Measurements from ENCODE around the gene PLS1.
"Not testable (repeated sequence)": the region's sequence is repeated elsewhere in the genome, so short reads cannot be mapped to it uniquely, and the experiment has no call there.

PLS1 gene

DNA sequence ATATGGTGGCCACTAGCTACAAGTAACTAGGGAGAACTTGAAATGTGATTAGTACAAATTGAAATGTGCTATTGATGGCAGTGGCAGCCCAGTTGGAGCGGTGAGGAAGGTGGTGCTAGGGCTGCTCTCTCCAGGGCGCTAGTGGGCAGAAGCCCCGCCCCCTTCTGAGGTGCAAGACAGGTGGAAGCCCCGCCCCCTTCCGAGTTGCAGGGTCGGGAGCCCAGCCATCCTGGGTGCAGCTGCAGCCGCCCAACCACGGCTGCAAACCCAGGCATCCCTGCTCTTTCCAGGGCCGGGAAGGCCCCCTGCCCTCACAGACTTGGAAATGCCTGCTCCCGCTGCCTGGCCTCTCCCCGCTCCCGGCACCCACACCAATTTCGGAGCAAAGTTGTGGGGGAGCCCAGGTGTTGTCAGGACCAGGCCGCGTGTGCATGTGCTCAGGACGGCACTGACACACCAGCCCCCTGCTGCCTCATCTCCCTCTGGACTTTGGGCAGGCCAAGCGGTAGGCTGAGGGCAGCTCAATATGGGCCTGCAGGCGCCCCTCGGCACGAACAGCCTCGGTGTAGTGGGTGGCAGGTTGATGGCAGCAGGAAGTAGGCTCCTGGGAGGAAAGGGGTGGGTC is 27.7 kb upstream of the PLS1 start:
- no peak for DNase-seq (ENCODE audit: extremely low read depth, low read depth)
- H3K4me3 ChIP-seq (replicated peaks; ENCODE audit: low read depth, low read length), result no peak overlapping the region

DNA sequence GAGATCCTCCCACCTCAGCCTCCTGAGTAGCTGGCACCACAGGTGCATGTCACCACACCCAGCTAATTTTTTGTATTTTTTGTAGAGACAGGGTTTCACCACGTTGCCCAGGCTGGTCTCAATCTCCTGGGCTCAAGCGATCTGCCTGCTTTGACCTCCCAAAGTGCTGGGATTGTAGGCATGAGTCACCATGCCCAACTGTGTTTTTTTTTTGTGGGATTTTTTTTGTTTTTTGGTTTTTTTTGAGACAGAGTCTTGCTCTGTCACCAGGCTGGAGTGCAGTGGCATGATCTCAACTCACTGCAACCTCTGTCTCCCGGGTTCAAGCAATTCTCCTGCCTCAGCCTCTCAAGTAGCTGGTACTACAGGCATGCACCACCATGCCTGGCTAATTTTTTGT is 26.8 kb upstream of the PLS1 start:
- DNase-seq (ENCODE audit: extremely low read depth, low read depth); H3K4me3 ChIP-seq (replicated peaks; ENCODE audit: low read depth, low read length): not testable (repeated sequence)

More for the DNA sequence above, 27.7 kb upstream of the PLS1 start:
- TF ChIP-seq, protein P1, sequence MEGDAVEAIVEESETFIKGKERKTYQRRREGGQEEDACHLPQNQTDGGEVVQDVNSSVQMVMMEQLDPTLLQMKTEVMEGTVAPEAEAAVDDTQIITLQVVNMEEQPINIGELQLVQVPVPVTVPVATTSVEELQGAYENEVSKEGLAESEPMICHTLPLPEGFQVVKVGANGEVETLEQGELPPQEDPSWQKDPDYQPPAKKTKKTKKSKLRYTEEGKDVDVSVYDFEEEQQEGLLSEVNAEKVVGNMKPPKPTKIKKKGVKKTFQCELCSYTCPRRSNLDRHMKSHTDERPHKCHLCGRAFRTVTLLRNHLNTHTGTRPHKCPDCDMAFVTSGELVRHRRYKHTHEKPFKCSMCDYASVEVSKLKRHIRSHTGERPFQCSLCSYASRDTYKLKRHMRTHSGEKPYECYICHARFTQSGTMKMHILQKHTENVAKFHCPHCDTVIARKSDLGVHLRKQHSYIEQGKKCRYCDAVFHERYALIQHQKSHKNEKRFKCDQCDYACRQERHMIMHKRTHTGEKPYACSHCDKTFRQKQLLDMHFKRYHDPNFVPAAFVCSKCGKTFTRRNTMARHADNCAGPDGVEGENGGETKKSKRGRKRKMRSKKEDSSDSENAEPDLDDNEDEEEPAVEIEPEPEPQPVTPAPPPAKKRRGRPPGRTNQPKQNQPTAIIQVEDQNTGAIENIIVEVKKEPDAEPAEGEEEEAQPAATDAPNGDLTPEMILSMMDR (IDR thresholded peaks at IDR 0.05; ENCODE audit: low read depth, low read length, missing control alignments), result no peak

DNA sequence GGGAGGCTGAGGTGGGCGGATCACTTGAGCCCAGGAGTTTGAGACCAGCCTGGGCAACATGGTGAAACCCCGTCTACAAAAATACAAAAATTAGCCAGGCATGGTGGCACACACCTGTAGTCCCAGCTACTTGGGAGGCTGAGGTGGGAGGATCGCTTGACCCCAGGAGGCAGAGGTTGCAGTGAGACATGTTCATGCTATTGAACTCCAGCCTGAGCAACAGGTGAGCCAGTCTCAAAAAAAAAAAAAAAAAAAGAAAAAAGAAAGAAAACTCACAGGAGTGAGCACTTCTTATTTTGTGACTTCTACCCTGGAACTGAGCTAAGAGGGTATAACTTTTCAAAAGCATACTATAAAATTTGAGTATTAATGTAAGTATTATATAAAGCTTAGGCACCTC is 22.0 kb upstream of the PLS1 start:
- not testable (repeated sequence) for DNase-seq (ENCODE audit: extremely low read depth, low read depth); H3K4me3 ChIP-seq (replicated peaks; ENCODE audit: low read depth, low read length)

DNA sequence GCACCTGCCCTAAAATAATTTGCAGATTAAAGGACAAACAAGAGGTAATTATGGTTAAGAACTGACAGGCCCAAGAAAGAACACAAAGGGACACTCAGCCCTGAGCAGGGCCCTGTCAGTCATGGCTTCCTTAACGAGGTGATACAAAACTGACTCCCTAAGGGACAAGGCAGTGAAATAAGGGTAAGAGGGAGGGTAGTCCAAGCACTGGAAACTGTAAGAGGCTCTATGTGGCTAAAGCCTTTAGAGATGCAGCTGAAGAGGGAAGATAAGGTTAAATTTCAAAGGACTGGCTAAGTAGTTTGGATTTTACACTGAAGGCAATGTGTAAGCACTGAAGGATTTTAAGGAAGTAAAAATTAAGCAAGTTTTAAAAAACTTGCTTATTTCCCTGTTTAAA is 21.5 kb upstream of the PLS1 start:
- H3K4me3 ChIP-seq (replicated peaks; ENCODE audit: low read depth, low read length), result no peak overlapping the region
- TF ChIP-seq, protein P1 (IDR thresholded peaks at IDR 0.05; ENCODE audit: low read depth, low read length, missing control alignments), result no peak
- no peak for DNase-seq (ENCODE audit: extremely low read depth, low read depth)

DNA sequence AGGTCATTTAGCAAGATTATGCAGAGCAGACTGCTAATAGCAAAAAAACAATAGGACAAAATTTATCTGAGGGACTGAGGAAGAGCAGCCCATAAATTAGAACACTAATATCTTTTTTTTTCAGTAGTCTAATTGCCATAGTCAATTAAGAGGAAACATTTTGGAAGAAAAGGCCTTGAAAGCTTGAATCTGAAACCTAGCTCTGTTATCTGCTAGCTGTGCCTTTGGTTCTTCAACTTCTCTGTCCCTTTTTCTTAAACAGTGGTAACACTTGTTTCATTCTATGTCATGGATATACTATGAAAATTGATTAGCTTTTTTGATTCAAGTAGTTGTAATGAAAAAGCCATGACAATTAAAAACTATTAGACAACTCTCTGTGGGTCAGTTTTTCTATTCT is 19.4 kb upstream of the PLS1 start:
- peak overlapping the region; percentile 62; the same call in 1 of the 2 replicates for H3K4me3 ChIP-seq (replicated peaks; ENCODE audit: low read depth, low read length)
- no peak for DNase-seq (ENCODE audit: extremely low read depth, low read depth)
- TF ChIP-seq, protein P1 (IDR thresholded peaks at IDR 0.05; ENCODE audit: low read depth, low read length, missing control alignments), result no peak

DNA sequence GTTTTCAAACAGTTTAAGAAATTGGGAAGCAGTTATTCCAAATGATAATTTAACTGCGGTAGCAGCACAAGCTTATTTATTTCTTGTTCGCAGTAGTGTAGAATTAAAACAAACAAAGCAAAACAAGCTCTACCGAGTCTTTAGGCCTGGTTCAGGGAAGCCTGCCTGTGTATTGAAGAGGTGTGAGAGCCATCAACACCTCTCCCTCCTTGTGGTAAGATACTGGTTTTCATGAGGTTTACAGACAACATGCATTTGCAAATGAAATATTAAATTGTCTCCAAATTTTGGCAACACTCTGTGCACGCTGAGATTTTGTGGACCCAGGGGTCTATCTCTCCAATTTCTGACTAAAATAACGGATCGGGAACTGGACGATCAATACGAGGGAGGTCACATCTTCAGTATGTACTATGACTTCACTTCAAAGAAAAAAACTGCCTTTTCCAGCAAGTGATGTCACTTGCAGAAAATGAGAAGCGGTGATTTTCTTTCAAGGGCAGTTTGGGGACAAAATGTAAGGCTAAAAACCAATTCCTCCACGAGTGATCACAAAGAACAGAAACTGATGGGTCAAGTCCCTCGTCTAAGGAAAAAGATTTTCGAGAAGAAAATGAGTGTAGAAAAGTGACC is 18.4 kb upstream of the PLS1 start:
- H3K4me3 ChIP-seq (replicated peaks; ENCODE audit: low read depth, low read length), result peak overlapping the region; percentile 62
- TF ChIP-seq, protein P1 (IDR thresholded peaks at IDR 0.05; ENCODE audit: low read depth, low read length, missing control alignments), result no peak
- DNase-seq (ENCODE audit: extremely low read depth, low read depth), result no peak

DNA sequence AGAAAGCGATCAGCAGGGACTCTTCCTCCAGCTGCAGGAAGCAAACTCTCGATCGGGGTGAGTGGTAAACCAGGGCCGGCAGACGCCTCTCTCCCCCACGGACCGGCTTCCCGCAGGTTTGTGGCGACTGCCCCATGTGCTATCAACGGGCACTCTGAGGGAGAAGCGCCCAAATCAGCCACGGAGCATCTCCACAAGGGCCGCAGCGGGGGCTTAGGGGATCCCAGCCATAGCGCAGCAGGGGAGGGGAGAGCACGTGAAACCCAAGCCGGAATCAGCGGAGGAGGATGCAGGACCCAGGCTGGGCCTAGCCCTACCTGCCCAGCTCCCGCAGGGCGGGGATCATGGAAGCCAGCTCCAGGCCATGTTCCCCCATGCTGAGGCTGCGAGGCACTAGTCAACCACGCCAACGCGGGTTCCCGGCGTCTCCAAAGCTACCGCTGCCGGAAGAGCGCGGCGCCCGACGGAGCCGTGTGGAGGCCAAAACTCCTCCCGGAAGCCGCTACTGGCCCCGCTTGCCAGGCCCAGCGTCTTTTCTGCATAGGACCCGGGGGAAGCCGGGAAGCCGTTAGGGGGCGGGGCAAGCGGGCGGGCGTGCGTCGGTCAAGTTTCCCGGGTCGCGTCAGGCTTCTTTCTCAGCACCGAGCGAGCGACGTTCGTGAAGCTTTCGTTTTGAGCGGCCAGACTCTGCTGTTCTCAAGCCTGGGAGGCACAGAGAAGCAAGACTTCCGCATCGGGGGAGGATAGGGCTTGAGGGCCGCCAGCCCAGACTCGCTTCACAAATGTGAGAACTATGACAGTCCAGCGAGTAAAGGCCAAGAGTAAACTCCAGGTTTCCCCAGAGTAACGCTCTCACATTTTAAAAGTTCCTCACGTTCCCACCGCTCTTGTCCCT is 17.6 kb upstream of the PLS1 start, which contains the start of gene ATR:
Gene ATR (minus strand): TSS at position 405 of the 895 bp plus-strand sequence. CDS start 29 bp downstream, at position 376.
- peak within 1 kb of the TSS; percentile 62 for H3K4me3 ChIP-seq (replicated peaks; ENCODE audit: low read depth, low read length)
- peak; percentile 74 for DNase-seq (ENCODE audit: extremely low read depth, low read depth)
- TF ChIP-seq, protein P1 (IDR thresholded peaks at IDR 0.05; ENCODE audit: low read depth, low read length, missing control alignments), result no peak
